HCT116 (cell line): ENCODE measurements around the gene DHRS2. TPM values are rescaled to one million over a fixed set of nuclear protein-coding genes. Genes with fewer than 3 reads are reported as not detected.
A peak's percentile ranks its signal among the peaks of the same experiment; 100 is the strongest.

Experiments
- ATAC-seq: fragments of 200-7000 bp; cut with Tn5 transposase; 2 replicates; pipeline ENCODE4 v1.9.1; 2020; ENCODE audit warnings: mild to moderate bottlenecking, moderate library complexity
- BruUV-seq: library from RNA; stranded (reverse); fragments of 400-500 nt; replicated peaks from 2 replicates; lab custom pipeline; 2021; lab: Mats Ljungman, UMichigan
- CTCF ChIA-PET: fragments of 300-600 bp; sonication (Branson Sonifier 250); formaldehyde crosslinking; loops from one replicate; lab custom pipeline; 2021; ENCODE audit warnings: antibody characterized with exemption; lab: Charles Lee
- POLR2A ChIA-PET: fragments of 300-600, 350-600 bp; sonication (Branson Sonifier 250); formaldehyde crosslinking; loops from one replicate; lab custom pipeline; 2021; ENCODE audit warnings: antibody characterized with exemption; lab: Charles Lee
- RAD21 ChIA-PET, 2 experiments: fragments of 300-600 bp; sonication (Branson Sonifier 250); formaldehyde crosslinking; loops; one replicate each; lab custom pipeline; 2023; ENCODE audit warnings: low total read pairs in 2 of 2; ENCODE audit not compliant: uncharacterized antibody in 2 of 2, unreplicated experiment in 2 of 2, low non-redundant PET in 1 of 2; lab: Charles Lee
- DNase-seq: peaks from one replicate; pipeline ENCODE4 v3.0.0-alpha.2; 2010; ENCODE audit warnings: low read depth, low spot score
- H2AFZ ChIP-seq: fragments of 200-600 bp; shearing (Covaris generic), sonication (generic); 2 replicates; pipeline ENCODE4 v1.6.1; 2017; ENCODE audit warnings: low read depth, mixed run types, mixed read lengths, antibody characterized with exemption, low read length; ENCODE audit not compliant: poor library complexity, severe bottlenecking
- H3K27ac ChIP-seq: 2 replicates; pipeline ENCODE4 v1.5.1; 2012; ENCODE audit warnings: low read depth, low read length
- H3K27me3 ChIP-seq: fragments of 200-600 bp; sonication (generic); 2 replicates; pipeline ENCODE4 v1.6.1; 2016; ENCODE audit warnings: mixed run types, low read length, mixed read lengths; ENCODE audit not compliant: insufficient read depth
- H3K36me3 ChIP-seq, 2 experiments: fragments of 200-500 bp in 1 of 2; fragments of 200-600 bp in 1 of 2; sonication (Bioruptor generic) in 1 of 2; sonication (generic) in 1 of 2; 2 replicates each; pipeline versions ENCODE4 v1.5.1 to v1.6.1; 2014 to 2016; ENCODE audit warnings: low read length in 2 of 2, inconsistent platforms in 1 of 2, mixed read lengths in 1 of 2, mixed run types in 1 of 2; ENCODE audit not compliant: insufficient read depth in 2 of 2, control insufficient read depth in 1 of 2
- H3K4me1 ChIP-seq, 2 experiments: fragments of 200-600 bp in 1 of 2; sonication (generic) in 1 of 2; 2 replicates each; pipeline versions ENCODE4 v1.5.1 to v1.6.1; 2012 to 2017; ENCODE audit warnings: low read length in 2 of 2, inconsistent platforms in 1 of 2, mild to moderate bottlenecking in 1 of 2, mixed read lengths in 1 of 2, mixed run types in 1 of 2, moderate library complexity in 1 of 2; ENCODE audit not compliant: insufficient read depth in 2 of 2, control insufficient read depth in 1 of 2
- H3K4me2 ChIP-seq: fragments of 200-600 bp; sonication (generic); 2 replicates; pipeline ENCODE4 v1.6.1; 2017; ENCODE audit warnings: mixed run types, low read length, mixed read lengths
- H3K4me3 ChIP-seq, 2 experiments: fragments of 200-600 bp in 1 of 2; sonication (generic) in 1 of 2; replicated peaks in 1 of 2; 2 replicates each; pipeline ENCODE4 v1.5.1; 2011 to 2016; ENCODE audit warnings: low read length in 2 of 2, control low read depth in 1 of 2, low read depth in 1 of 2, mild to moderate bottlenecking in 1 of 2, mixed read lengths in 1 of 2, mixed run types in 1 of 2
- H3K79me2 ChIP-seq: fragments of 200-600 bp; sonication (generic); 2 replicates; pipeline ENCODE4 v1.6.1; 2017; ENCODE audit warnings: mild to moderate bottlenecking, mixed run types, low read length, moderate library complexity, mixed read lengths; ENCODE audit not compliant: insufficient read depth
- H3K9ac ChIP-seq: fragments of 200-600 bp; sonication (generic); 2 replicates; pipeline ENCODE4 v1.6.1; 2016; ENCODE audit warnings: low read length, mixed read lengths
- H3K9me2 ChIP-seq: fragments of 200-600 bp; sonication (generic), shearing (Covaris generic); 2 replicates; pipeline ENCODE4 v1.6.1; 2017; ENCODE audit warnings: mixed run types, mild to moderate bottlenecking, moderate library complexity; ENCODE audit not compliant: insufficient read depth
- H3K9me3 ChIP-seq, 2 experiments: fragments of 200-500 bp in 1 of 2; fragments of 200-600 bp in 1 of 2; sonication (Bioruptor generic) in 1 of 2; sonication (generic) in 1 of 2; 2 replicates each; pipeline ENCODE4 v1.6.1; 2014 to 2017; ENCODE audit warnings: low read length in 2 of 2, mixed read lengths in 2 of 2, inconsistent platforms in 1 of 2, low read depth in 1 of 2, mild to moderate bottlenecking in 1 of 2, mixed run types in 1 of 2, moderate library complexity in 1 of 2; ENCODE audit not compliant: control insufficient read depth in 1 of 2, insufficient read depth in 1 of 2
- H4K20me1 ChIP-seq: fragments of 200-600 bp; sonication (generic), shearing (Covaris generic); 2 replicates; pipeline ENCODE4 v1.6.1; 2017; ENCODE audit warnings: mixed run types, mild to moderate bottlenecking, moderate library complexity; ENCODE audit not compliant: insufficient read depth
- CBX3 ChIP-seq: IDR thresholded peaks from 2 replicates; pipeline ENCODE4 v1.6.1; 2012; ENCODE audit warnings: low read depth
- CEBPB ChIP-seq: IDR thresholded peaks from 2 replicates; pipeline ENCODE4 v1.6.1; 2012; ENCODE audit warnings: low read depth
- EGR1 ChIP-seq: IDR thresholded peaks from 2 replicates; pipeline ENCODE4 v1.6.1; 2012; ENCODE audit warnings: low read depth
- ELF1 ChIP-seq: IDR thresholded peaks from 2 replicates; pipeline ENCODE4 v1.6.1; 2012; ENCODE audit warnings: low read depth, borderline replicate concordance
- EZH2 ChIP-seq: fragments of 200-600 bp; sonication (generic); IDR thresholded peaks from 2 replicates; pipeline ENCODE4 v1.6.1; 2017; ENCODE audit warnings: antibody characterized with exemption, mixed run types
- EZH2phosphoT487 ChIP-seq: fragments of 200-600 bp; IDR thresholded peaks from 2 replicates; pipeline ENCODE4 v1.6.1; 2018; ENCODE audit warnings: antibody characterized with exemption, borderline replicate concordance
- FOSL1 ChIP-seq: IDR thresholded peaks from 2 replicates; pipeline ENCODE4 v1.6.1; 2012; ENCODE audit warnings: low read depth
- JUND ChIP-seq: IDR thresholded peaks from 2 replicates; pipeline ENCODE4 v1.6.1; 2012
- MAX ChIP-seq: IDR thresholded peaks from 2 replicates; pipeline ENCODE4 v1.6.1; 2012
- POLR2AphosphoS5 ChIP-seq: IDR thresholded peaks from 2 replicates; pipeline ENCODE4 v1.6.1; 2011; ENCODE audit warnings: mild to moderate bottlenecking, low read depth, low read length, moderate library complexity
- RAD21 ChIP-seq: IDR thresholded peaks from 2 replicates; pipeline ENCODE4 v1.6.1; 2012; ENCODE audit warnings: low read depth, mild to moderate bottlenecking
- REST ChIP-seq: IDR thresholded peaks from 2 replicates; pipeline ENCODE4 v1.6.1; 2012; ENCODE audit warnings: low read depth
- SP1 ChIP-seq: IDR thresholded peaks from 2 replicates; pipeline ENCODE4 v1.6.1; 2012; ENCODE audit warnings: low read depth
- SRF ChIP-seq: IDR thresholded peaks from 2 replicates; pipeline ENCODE4 v1.6.1; 2012; ENCODE audit warnings: low read depth
- TCF7L2 ChIP-seq: IDR thresholded peaks from 2 replicates; pipeline ENCODE4 v1.7.0; 2011; ENCODE audit warnings: borderline replicate concordance, inconsistent platforms; ENCODE audit not compliant: insufficient read depth, insufficient read length; ENCODE audit errors: extremely low read depth
- YY1 ChIP-seq: IDR thresholded peaks from 2 replicates; pipeline ENCODE4 v1.6.1; 2011; ENCODE audit warnings: low read length, low read depth, moderate library complexity, mild to moderate bottlenecking; ENCODE audit not compliant: insufficient replicate concordance; ENCODE audit errors: extremely low read depth
- ZBTB33 ChIP-seq: IDR thresholded peaks from 2 replicates; pipeline ENCODE4 v1.6.1; 2011; ENCODE audit warnings: mild to moderate bottlenecking, low read length, moderate library complexity; ENCODE audit not compliant: insufficient replicate concordance; ENCODE audit errors: extremely low read depth
- ZFX ChIP-seq: fragments of 450-650 bp; IDR thresholded peaks from 2 replicates; pipeline ENCODE4 v1.6.1; 2017
- ZNF274 ChIP-seq: fragments of 200-500 bp; sonication (Bioruptor generic); IDR thresholded peaks from 2 replicates; pipeline ENCODE4 v1.6.1; 2014; ENCODE audit warnings: mild to moderate bottlenecking, low read depth, low read length, inconsistent platforms
- intact Hi-C: fragments of 100-400 bp; cut with micrococcal nuclease; formaldehyde crosslinking; loops from 2 replicates; pipeline ENCODE4 v1.10.0; 2022
- total RNA-seq: library from RNA; stranded (reverse); gene quantifications from one replicate; pipeline ENCODE4 v1.2.1, GENCODE V29; 2021; ENCODE audit not compliant: unreplicated experiment

The DHRS2 gene
- total RNA-seq, 1 experiment from 2014 or later = 10.0 TPM

- no peaks in the 10 kb centered on the region for H3K9me2 ChIP-seq
- ChIA-PET CTCF (interaction anchor here (0.8 to 4.5 kb wide), 31 partner anchors 8 to 666 kb away, joined by 3 to 63 read pairs (median 6); partner anchors contain the start of genes AP1G2 and DHRS4), POLR2A (interaction anchor here (1.1 to 1.4 kb wide), 4 partner anchors 8 to 278 kb away, joined by 3 to 7 read pairs (median 4); no protein-coding TSS in a partner anchor), RAD21 (interaction anchor here (0.6 to 2.7 kb wide), 8 partner anchors 33 to 298 kb away, joined by 3 to 16 read pairs (median 4); no protein-coding TSS in a partner anchor)
- DNase-seq = no peak
- intact Hi-C loops = loop anchor here (1.0 to 5.0 kb wide), 4 partner anchors 94 to 322 kb away; no protein-coding TSS in a partner anchor
- H3K9ac ChIP-seq = no peak overlapping the region
- no peaks in the 10 kb centered on the region for H4K20me1 ChIP-seq
- TF ChIP-seq EZH2phosphoT487 = no peak
- no peak for TF ChIP-seq FOSL1
- TF ChIP-seq ZNF274 = no peak
- no peak for TF ChIP-seq JUND
- TF ChIP-seq ZFX = no peak
- TF ChIP-seq TCF7L2 = no peak
- TF ChIP-seq ELF1 = no peak
- TF ChIP-seq YY1 = no peak
- no peak for TF ChIP-seq EGR1
- no peak for TF ChIP-seq CEBPB
- no peak for TF ChIP-seq RAD21
- TF ChIP-seq MAX = no peak
- no peak for TF ChIP-seq CBX3
- no peak for TF ChIP-seq SP1
- no peak for TF ChIP-seq SRF
- no peak for TF ChIP-seq ZBTB33
- no peak for TF ChIP-seq EZH2
- TF ChIP-seq REST = no peak
- no peak for TF ChIP-seq POLR2AphosphoS5
- no peak overlapping the region for H3K27ac ChIP-seq
- BruUV-seq = no TSS peak
- ATAC-seq = no peak
- H2AFZ ChIP-seq = peak overlapping the region; percentile 77
- H3K27me3 ChIP-seq = no peaks in the 10 kb centered on the region
- no peak overlapping the region for H3K4me2 ChIP-seq
- no peaks in the 10 kb centered on the region for H3K79me2 ChIP-seq
- no peak overlapping the region for H3K4me3 ChIP-seq
- H3K9me3 ChIP-seq = no peaks in the 10 kb centered on the region
- H3K4me1 ChIP-seq = peaks cover 6% of the 10 kb centered on the region in 2 experiments; a peak in 3 of 4 replicates
- H3K36me3 ChIP-seq = no peaks in the 10 kb centered on the region
These were observed 3.6 kb upstream of the DHRS2 start for GRCh38 chr14:23632461-23633159.
